ENCODE measurements around the gene PRR23A. TPM values are rescaled to one million over a fixed set of nuclear protein-coding genes. Genes with fewer than 3 reads are reported as not detected.

The PRR23A gene
- total RNA-seq, 2 experiments from 2014 or later, result not detected

Other genes with a start within 250 kb of the PRR23A start
- gene PIK3CB, start 171.3 kb downstream of the PRR23A start, total RNA-seq, result 10 to 100 TPM; 17.4 to 20.5 TPM
- not detected for gene FOXL2, start 59.1 kb downstream of the PRR23A start, total RNA-seq
- not detected for gene FOXL2NB, start 59.1 kb downstream of the PRR23A start, total RNA-seq
- gene PRR23B, start 14.7 kb upstream of the PRR23A start, total RNA-seq, result not detected
- not detected for gene PRR23C, start 38.6 kb upstream of the PRR23A start, total RNA-seq

Measured in activated naive CD8-positive, alpha-beta T cell treated with anti-CD3 and anti-CD28 coated beads for 36 hours (primary cell).